Measurements from ENCODE around the gene MCC. TPM values are rescaled to one million over a fixed set of nuclear protein-coding genes. Genes with fewer than 3 reads are reported as not detected.

MCC gene
- total RNA-seq, 5 donors from 2014 or later (not counting 1 experiment from before 2014, with no cell fraction given), result 2.6 to 8.3 (median 6.3) TPM

DNA sequence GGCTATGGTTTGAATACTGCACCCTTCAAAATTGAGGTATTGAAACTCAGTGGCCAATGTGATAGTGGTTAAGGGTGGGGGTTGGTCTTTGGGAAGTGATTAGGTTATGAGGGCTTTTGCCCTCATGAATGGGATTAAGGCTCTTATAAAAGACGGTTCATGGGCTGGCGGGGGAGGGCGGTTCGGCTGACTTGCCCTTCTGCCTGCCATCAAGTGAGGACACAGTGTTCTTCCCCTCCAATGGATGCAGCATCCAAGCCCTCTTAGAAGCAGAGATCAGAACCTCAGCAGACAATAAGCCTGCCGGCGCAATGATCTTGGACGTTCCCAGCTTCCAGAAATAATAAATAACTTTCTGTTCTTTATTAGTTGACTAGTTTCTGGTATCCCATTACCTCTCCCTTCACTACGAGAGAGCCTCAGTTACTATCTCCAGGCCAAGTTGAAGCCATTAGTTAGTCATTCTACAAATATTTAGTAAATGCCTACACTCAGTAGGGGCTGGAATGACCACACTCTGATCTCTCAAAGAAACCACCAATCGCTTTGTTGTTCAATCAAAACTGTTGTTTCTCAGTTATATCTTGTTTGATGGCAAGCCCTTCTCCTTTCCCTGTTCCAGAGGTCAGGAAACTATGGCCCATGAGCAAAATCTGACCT lies 272.7 kb downstream of the MCC start:
- ChIA-PET POLR2A (no interaction called here), CTCF (interaction anchor here in 1 of 2 donors (0.9 kb wide), 1 partner anchor 10 kb away, joined by 3 read pairs; no protein-coding TSS in a partner anchor)
- no peak overlapping the region for H3K4me3 ChIP-seq (ENCODE audit: control insufficient read depth in 1 of 2, extremely low read depth in 1 of 2, low read length in 1 of 2)
- no peaks in the 10 kb centered on the region for H3K4me1 ChIP-seq (ENCODE audit: control insufficient read depth in 1 of 2, extremely low read depth in 1 of 2, insufficient read depth in 2 of 2, low read length in 2 of 2)
- Mint-ChIP-seq H3K27ac (no peak overlapping the region), H3K4me1 (no peaks in the 10 kb centered on the region), H3K9me3 (no peaks in the 10 kb centered on the region), H3K27me3 (peaks cover 0 to 5% of the 10 kb centered on the region in 2 donors), H3K36me3 (no peaks in the 10 kb centered on the region), H3K4me3 (no peak overlapping the region)
- H3K27ac ChIP-seq (ENCODE audit: low read length), result no peak overlapping the region
- no peaks in the 10 kb centered on the region for H3K27me3 ChIP-seq (replicated peaks in 1 of 2; ENCODE audit: control insufficient read depth in 2 of 2, extremely low read depth in 1 of 2, insufficient read depth in 2 of 2, low read length in 1 of 2)
- H3K9me3 ChIP-seq, result no peaks in the 10 kb centered on the region
- WGBS (ENCODE audit: insufficient coverage), result 100% methylated on average over 4 of the region's 9 CpGs
- ATAC-seq (replicated peaks in 1 of 4) (no peak), DNase-seq (no peak)
- no peaks in the 10 kb centered on the region for H3K36me3 ChIP-seq (ENCODE audit: control insufficient read depth in 2 of 2, extremely low read depth in 1 of 2, insufficient read depth in 1 of 2, low read length in 1 of 2)

DNA sequence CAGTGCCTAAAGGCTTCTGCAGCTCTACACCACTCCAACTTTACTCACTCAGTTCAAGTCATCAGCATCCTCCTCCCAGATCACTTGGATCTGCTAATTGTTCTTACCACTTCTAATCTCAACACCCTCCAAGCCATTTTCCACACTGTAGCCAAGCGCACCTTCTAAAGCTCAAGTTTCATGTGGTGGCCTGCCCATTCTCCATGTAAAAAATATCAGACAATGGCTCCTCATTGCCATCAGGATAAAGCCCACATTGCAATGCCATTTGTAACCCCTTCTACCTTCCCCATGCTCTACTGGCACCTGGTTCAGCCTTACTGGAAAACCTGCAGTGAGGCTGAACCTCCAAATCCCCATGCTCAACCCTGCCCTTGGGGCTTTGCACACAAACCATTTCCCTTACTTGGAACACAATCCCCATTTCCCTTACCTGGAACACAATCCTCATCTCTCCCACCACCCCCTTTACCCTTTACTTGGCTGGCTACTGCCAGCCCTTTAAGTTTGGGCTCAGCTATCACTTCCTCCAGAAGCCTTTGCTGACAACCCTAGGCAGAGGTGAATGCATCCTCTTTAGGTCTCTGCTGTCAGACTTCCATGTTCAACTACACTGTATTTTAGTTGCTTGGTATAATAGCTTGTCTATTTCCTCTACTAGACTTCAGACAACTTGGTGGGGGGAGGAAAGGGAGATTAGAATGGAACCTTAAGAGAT lies 273.5 kb downstream of the MCC start:
- no peaks in the 10 kb centered on the region for H3K36me3 Mint-ChIP-seq
- no peak overlapping the region for H3K4me3 Mint-ChIP-seq
- no peak overlapping the region for H3K27ac Mint-ChIP-seq
- Histone ChIP-seq H3K4me1 (ENCODE audit: control insufficient read depth in 1 of 2, extremely low read depth in 1 of 2, insufficient read depth in 2 of 2, low read length in 2 of 2) (no peaks in the 10 kb centered on the region), H3K9me3 (no peaks in the 10 kb centered on the region), H3K36me3 (ENCODE audit: control insufficient read depth in 2 of 2, extremely low read depth in 1 of 2, insufficient read depth in 1 of 2, low read length in 1 of 2) (no peaks in the 10 kb centered on the region), H3K27ac (ENCODE audit: low read length) (no peak overlapping the region), H3K27me3 (replicated peaks in 1 of 2; ENCODE audit: control insufficient read depth in 2 of 2, extremely low read depth in 1 of 2, insufficient read depth in 2 of 2, low read length in 1 of 2) (no peaks in the 10 kb centered on the region), H3K4me3 (ENCODE audit: control insufficient read depth in 1 of 2, extremely low read depth in 1 of 2, low read length in 1 of 2) (no peak overlapping the region)
- ATAC-seq (replicated peaks in 1 of 4), result no peak
- ChIA-PET CTCF (interaction anchor here (0.6 to 0.9 kb wide), 2 partner anchors 9 to 11 kb away, joined by 3 to 4 read pairs; no protein-coding TSS in a partner anchor), POLR2A (no interaction called here)
- H3K9me3 Mint-ChIP-seq, result no peaks in the 10 kb centered on the region
- peaks cover 0 to 5% of the 10 kb centered on the region in 2 donors for H3K27me3 Mint-ChIP-seq
- DNase-seq, result no peak
- WGBS (ENCODE audit: insufficient coverage), result 100% methylated on average over 1 of the region's 1 CpG
- H3K4me1 Mint-ChIP-seq, result no peaks in the 10 kb centered on the region

DNA sequence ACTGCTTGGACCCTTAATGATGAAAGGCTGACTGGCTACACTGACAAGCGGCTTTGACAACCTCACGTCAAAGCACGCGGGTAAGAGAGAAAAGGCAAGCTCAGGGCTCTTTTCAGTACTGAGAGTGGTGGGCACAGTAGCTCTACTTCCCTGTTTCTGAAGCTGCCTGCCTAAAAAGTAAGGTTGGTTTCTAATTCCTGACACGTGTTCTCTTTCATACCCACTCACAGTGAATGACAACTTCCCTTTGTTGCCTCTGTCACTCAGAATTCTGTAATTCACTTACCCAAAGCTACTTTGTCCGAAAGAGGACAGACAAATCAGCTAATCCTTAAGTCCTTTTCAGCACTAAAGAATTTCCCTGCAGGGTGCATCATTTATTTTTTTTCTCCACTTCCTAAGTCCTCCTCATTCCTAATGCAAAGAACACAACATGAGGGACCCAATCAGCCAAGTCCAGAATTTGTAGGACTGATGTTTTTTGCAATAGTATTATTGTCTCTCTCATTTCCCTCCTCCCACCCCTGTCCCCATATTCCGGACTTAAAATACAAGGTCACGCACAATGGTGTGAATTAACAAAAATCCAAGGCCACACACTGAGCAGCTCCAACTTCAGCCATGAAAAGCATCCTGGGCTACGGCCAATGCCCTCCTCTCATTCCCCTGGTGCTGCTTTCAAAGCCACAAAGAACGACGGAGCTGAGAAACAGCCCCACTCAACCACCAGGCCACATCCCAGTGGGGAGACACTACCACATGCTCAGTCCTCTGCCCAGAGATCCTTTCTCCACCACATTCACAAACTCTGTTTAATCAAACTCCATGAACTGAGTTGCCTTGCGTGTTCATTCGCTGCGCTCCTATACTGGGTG lies 274.5 kb downstream of the MCC start:
- H3K27me3 Mint-ChIP-seq, result peaks cover 0 to 5% of the 10 kb centered on the region in 2 donors
- no peaks in the 10 kb centered on the region for H3K27me3 ChIP-seq (replicated peaks in 1 of 2; ENCODE audit: control insufficient read depth in 2 of 2, extremely low read depth in 1 of 2, insufficient read depth in 2 of 2, low read length in 1 of 2)
- ChIA-PET POLR2A (no interaction called here), CTCF (no interaction called here)
- H3K36me3 Mint-ChIP-seq, result no peaks in the 10 kb centered on the region
- H3K4me1 Mint-ChIP-seq, result no peaks in the 10 kb centered on the region
- H3K9me3 Mint-ChIP-seq, result no peaks in the 10 kb centered on the region
- H3K4me3 Mint-ChIP-seq, result no peak overlapping the region
- no peaks in the 10 kb centered on the region for H3K4me1 ChIP-seq (ENCODE audit: control insufficient read depth in 1 of 2, extremely low read depth in 1 of 2, insufficient read depth in 2 of 2, low read length in 2 of 2)
- 63% methylated on average over 10 of the region's 14 CpGs for WGBS (ENCODE audit: insufficient coverage)
- H3K4me3 ChIP-seq (ENCODE audit: control insufficient read depth in 1 of 2, extremely low read depth in 1 of 2, low read length in 1 of 2), result no peak overlapping the region
- no peak overlapping the region for H3K27ac Mint-ChIP-seq
- H3K27ac ChIP-seq (ENCODE audit: low read length), result no peak overlapping the region
- no peaks in the 10 kb centered on the region for H3K9me3 ChIP-seq
- DNase-seq (no peak), ATAC-seq (replicated peaks in 1 of 4) (no peak)
- no peaks in the 10 kb centered on the region for H3K36me3 ChIP-seq (ENCODE audit: control insufficient read depth in 2 of 2, extremely low read depth in 1 of 2, insufficient read depth in 1 of 2, low read length in 1 of 2)

DNA sequence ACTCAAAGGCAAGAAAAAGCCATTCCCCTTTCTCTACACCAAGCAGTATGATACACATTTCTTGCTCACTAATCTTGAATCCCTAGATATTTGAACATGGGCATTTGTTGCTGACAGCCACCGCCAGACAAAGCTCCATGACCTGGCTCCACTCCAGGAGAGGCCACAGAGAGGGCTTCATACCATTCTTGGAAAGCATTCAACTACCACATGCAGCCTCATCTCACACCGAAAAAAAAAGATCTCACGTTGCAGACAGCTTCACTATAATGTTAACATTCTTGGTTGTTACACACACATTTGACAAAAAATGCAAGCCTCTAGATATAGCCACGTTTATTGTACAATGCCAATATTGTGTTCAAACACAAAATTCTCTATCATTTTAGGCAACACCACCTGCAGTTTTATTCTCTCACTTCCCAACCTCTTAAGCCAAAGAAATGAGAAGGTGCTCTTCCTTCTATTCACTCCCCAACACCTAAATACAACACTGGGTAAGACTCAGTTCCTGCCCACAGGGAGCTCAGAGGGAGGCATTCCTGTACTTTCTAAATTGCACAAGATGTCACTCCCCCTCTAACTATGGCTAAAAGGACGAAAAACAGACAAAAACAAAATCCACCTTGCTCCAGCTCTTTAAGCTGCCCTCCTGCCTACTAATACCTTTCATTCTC lies 275.9 kb downstream of the MCC start:
- H3K36me3 Mint-ChIP-seq, result no peaks in the 10 kb centered on the region
- Histone ChIP-seq H3K27ac (ENCODE audit: low read length) (no peak overlapping the region), H3K9me3 (no peaks in the 10 kb centered on the region), H3K4me1 (ENCODE audit: control insufficient read depth in 1 of 2, extremely low read depth in 1 of 2, insufficient read depth in 2 of 2, low read length in 2 of 2) (no peaks in the 10 kb centered on the region), H3K36me3 (ENCODE audit: control insufficient read depth in 2 of 2, extremely low read depth in 1 of 2, insufficient read depth in 1 of 2, low read length in 1 of 2) (no peaks in the 10 kb centered on the region), H3K27me3 (replicated peaks in 1 of 2; ENCODE audit: control insufficient read depth in 2 of 2, extremely low read depth in 1 of 2, insufficient read depth in 2 of 2, low read length in 1 of 2) (no peaks in the 10 kb centered on the region), H3K4me3 (ENCODE audit: control insufficient read depth in 1 of 2, extremely low read depth in 1 of 2, low read length in 1 of 2) (no peak overlapping the region)
- no peak for ATAC-seq (replicated peaks in 1 of 4)
- CTCF ChIA-PET, result no interaction called here
- no peak overlapping the region for H3K4me3 Mint-ChIP-seq
- H3K4me1 Mint-ChIP-seq, result no peaks in the 10 kb centered on the region
- WGBS (ENCODE audit: insufficient coverage), result 77% methylated on average over 5 of the region's 5 CpGs
- DNase-seq, result no peak
- POLR2A ChIA-PET, result no interaction called here
- H3K27me3 Mint-ChIP-seq, result peaks cover 0 to 5% of the 10 kb centered on the region in 2 donors
- no peaks in the 10 kb centered on the region for H3K9me3 Mint-ChIP-seq
- no peak overlapping the region for H3K27ac Mint-ChIP-seq

DNA sequence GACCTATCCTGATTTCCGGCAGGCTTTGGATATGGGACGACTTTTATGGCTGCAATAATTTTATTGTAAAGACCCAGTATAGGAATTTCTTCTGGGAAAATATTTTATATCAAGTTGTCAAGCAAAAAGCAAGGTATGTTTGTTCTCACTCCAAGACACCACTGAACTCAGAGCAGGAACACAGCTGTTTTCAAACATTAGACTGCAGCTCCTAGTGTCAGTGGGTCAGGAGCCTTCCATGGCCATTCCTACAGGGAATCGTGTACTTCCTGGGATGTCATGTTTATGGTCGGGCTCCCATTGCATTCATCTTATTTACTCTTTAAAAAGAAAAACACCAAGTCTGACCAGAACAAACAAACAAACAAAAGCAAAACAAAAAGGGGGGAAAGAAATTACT lies 278.8 kb downstream of the MCC start:
- DNase-seq, result no peak
- Histone ChIP-seq H3K4me3 (ENCODE audit: control insufficient read depth in 1 of 2, extremely low read depth in 1 of 2, low read length in 1 of 2) (no peak overlapping the region), H3K4me1 (ENCODE audit: control insufficient read depth in 1 of 2, extremely low read depth in 1 of 2, insufficient read depth in 2 of 2, low read length in 2 of 2) (no peaks in the 10 kb centered on the region), H3K9me3 (no peaks in the 10 kb centered on the region), H3K27ac (ENCODE audit: low read length) (no peak overlapping the region), H3K36me3 (ENCODE audit: control insufficient read depth in 2 of 2, extremely low read depth in 1 of 2, insufficient read depth in 1 of 2, low read length in 1 of 2) (no peaks in the 10 kb centered on the region), H3K27me3 (replicated peaks in 1 of 2; ENCODE audit: control insufficient read depth in 2 of 2, extremely low read depth in 1 of 2, insufficient read depth in 2 of 2, low read length in 1 of 2) (no peaks in the 10 kb centered on the region)
- H3K27ac Mint-ChIP-seq, result no peak overlapping the region
- peaks cover 0 to 5% of the 10 kb centered on the region in 2 donors for H3K27me3 Mint-ChIP-seq
- H3K9me3 Mint-ChIP-seq, result no peaks in the 10 kb centered on the region
- ChIA-PET POLR2A (no interaction called here), CTCF (no interaction called here)
- no peaks in the 10 kb centered on the region for H3K36me3 Mint-ChIP-seq
- WGBS (ENCODE audit: insufficient coverage), result no CpG with 5 or more reads among the region's 4 CpGs
- no peak for ATAC-seq (replicated peaks in 1 of 4)
- H3K4me1 Mint-ChIP-seq, result no peaks in the 10 kb centered on the region
- no peak overlapping the region for H3K4me3 Mint-ChIP-seq

DNA sequence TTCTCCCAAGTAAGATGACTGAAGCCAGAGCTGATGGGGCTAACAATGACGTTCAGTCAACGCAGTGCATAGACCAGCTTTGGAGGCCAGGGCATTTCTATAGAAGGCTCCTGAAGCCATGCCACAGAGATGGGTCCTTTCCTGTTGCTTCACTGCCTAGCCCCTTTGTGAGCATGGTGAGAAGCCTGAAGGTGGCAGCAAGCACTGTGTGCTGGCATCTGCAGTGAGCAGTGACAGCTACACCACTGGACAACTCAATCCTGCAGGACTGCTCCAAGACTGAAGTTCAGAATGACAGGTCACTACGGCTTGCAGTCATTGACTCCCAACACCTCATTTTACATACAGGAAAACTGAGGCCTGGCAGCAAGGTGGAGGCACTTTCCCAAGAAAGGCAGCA lies 282.4 kb downstream of the MCC start:
- Mint-ChIP-seq H3K4me1 (no peaks in the 10 kb centered on the region), H3K4me3 (no peak overlapping the region), H3K27me3 (peaks cover 0 to under 1% of the 10 kb centered on the region in 2 donors), H3K27ac (no peak overlapping the region), H3K36me3 (no peaks in the 10 kb centered on the region), H3K9me3 (no peaks in the 10 kb centered on the region)
- Histone ChIP-seq H3K4me3 (ENCODE audit: control insufficient read depth in 1 of 2, extremely low read depth in 1 of 2, low read length in 1 of 2) (no peak overlapping the region), H3K27me3 (replicated peaks in 1 of 2; ENCODE audit: control insufficient read depth in 2 of 2, extremely low read depth in 1 of 2, insufficient read depth in 2 of 2, low read length in 1 of 2) (no peaks in the 10 kb centered on the region), H3K27ac (ENCODE audit: low read length) (no peak overlapping the region), H3K9me3 (no peaks in the 10 kb centered on the region), H3K36me3 (ENCODE audit: control insufficient read depth in 2 of 2, extremely low read depth in 1 of 2, insufficient read depth in 1 of 2, low read length in 1 of 2) (no peaks in the 10 kb centered on the region), H3K4me1 (ENCODE audit: control insufficient read depth in 1 of 2, extremely low read depth in 1 of 2, insufficient read depth in 2 of 2, low read length in 2 of 2) (no peaks in the 10 kb centered on the region)
- ChIA-PET CTCF (no interaction called here), POLR2A (no interaction called here)
- WGBS (ENCODE audit: insufficient coverage), result 90% methylated on average over 3 of the region's 3 CpGs
- ATAC-seq (replicated peaks in 1 of 4) (no peak), DNase-seq (no peak)
